NB4 (cell line): ENCODE measurements around the gene MET.

Source experiments
- POLR2A ChIP-seq: IDR thresholded peaks from 2 replicates; pipeline ENCODE4 v1.6.1; 2011; ENCODE audit warnings: mild to moderate bottlenecking; ENCODE audit not compliant: insufficient read length; ENCODE audit errors: extremely low read depth
- TF ChIP-seq, protein P1 (sequence below): IDR thresholded peaks from one replicate; pipeline ENCODE4 v1.5.1; 2012; ENCODE audit warnings: low read depth, low read length

DNA sequence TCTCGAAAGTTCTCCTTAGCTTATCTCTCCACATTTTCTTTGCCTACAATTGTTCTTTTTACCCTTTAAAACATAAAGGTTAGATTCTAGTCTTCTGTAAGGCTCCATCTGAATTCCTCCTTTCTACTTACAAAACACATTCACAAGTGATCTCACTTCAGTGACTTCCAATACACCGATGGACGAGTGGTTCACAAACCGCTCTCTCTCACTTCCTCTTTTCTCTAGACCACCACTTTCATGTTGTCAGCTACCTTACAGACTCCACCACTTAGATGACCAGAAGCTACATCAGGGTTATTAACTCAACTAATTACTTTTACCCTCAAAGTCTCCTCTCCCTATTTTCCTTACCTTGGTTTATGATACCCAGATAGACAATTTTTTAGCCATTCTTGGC, 11.8 kb downstream of the MET start:
- TF ChIP-seq, protein P1, sequence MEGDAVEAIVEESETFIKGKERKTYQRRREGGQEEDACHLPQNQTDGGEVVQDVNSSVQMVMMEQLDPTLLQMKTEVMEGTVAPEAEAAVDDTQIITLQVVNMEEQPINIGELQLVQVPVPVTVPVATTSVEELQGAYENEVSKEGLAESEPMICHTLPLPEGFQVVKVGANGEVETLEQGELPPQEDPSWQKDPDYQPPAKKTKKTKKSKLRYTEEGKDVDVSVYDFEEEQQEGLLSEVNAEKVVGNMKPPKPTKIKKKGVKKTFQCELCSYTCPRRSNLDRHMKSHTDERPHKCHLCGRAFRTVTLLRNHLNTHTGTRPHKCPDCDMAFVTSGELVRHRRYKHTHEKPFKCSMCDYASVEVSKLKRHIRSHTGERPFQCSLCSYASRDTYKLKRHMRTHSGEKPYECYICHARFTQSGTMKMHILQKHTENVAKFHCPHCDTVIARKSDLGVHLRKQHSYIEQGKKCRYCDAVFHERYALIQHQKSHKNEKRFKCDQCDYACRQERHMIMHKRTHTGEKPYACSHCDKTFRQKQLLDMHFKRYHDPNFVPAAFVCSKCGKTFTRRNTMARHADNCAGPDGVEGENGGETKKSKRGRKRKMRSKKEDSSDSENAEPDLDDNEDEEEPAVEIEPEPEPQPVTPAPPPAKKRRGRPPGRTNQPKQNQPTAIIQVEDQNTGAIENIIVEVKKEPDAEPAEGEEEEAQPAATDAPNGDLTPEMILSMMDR: no peak
- TF ChIP-seq POLR2A: no peak
